Embryonic facial prominence (tissue), 1 donor: ENCODE measurements around the gene CDR2.
"Not testable (repeated sequence)": the region's sequence is repeated elsewhere in the genome, so short reads cannot be mapped to it uniquely, and the experiment has no call there.

Experiments used
- DNase-seq: peaks from one replicate; pipeline ENCODE4 v3.0.0-alpha.2; 2016; ENCODE audit errors: extremely low spot score

Gene CDR2

GRCh38 chr16:22307838-22308237 lies 66.6 kb downstream of the CDR2 start:
- no peak for DNase-seq

- no peak for DNase-seq
These were observed 67.6 kb downstream of the CDR2 start for GRCh38 chr16:22306788-22307187.

GRCh38 chr16:22304411-22304810 lies 70.0 kb downstream of the CDR2 start:
- DNase-seq = no peak

GRCh38 chr16:22302776-22303363 lies 71.5 kb downstream of the CDR2 start:
- DNase-seq = no peak

GRCh38 chr16:22301423-22301822 lies 73.0 kb downstream of the CDR2 start:
- DNase-seq = not testable (repeated sequence)

GRCh38 chr16:22300427-22301071 lies 73.9 kb downstream of the CDR2 start:
- no peak for DNase-seq

GRCh38 chr16:22299036-22299435 lies 75.4 kb downstream of the CDR2 start:
- DNase-seq = no peak

- peak; percentile 62 for DNase-seq
These were observed 76.3 kb downstream of the CDR2 start for GRCh38 chr16:22297871-22298733.

GRCh38 chr16:22297114-22297870 lies 77.1 kb downstream of the CDR2 start, which contains the start of gene POLR3E:
TSS of gene POLR3E (plus strand) at chr16:22297409. CDS start at chr16:22302969, 5,560 bp downstream.
- peak; percentile 94 for DNase-seq

GRCh38 chr16:22296225-22297113 lies 78.0 kb downstream of the CDR2 start:
- DNase-seq = no peak
